HFFc6 (cell line): ENCODE data around the gene ZNF296. TPM values are rescaled to one million over a fixed set of nuclear protein-coding genes. Genes with fewer than 3 reads are reported as not detected.

Experiments
- DNase-seq: peaks from one replicate; pipeline ENCODE4 v3.0.0-alpha.2; 2018
- H3K27ac Mint-ChIP-seq: 2 replicates; pipeline ENCODE4 v1.8.0; 2020; ENCODE audit warnings: mild to moderate bottlenecking, mixed read lengths
- H3K27me3 Mint-ChIP-seq: 2 replicates; pipeline ENCODE4 v1.8.0; 2021; ENCODE audit warnings: mild to moderate bottlenecking, moderate library complexity, mixed read lengths; ENCODE audit not compliant: insufficient read depth
- H3K36me3 Mint-ChIP-seq: 2 replicates; pipeline ENCODE4 v1.8.0; 2021; ENCODE audit warnings: low read depth, mixed read lengths
- H3K4me1 Mint-ChIP-seq: 2 replicates; pipeline ENCODE4 v1.8.0; 2020; ENCODE audit warnings: low read depth, mixed read lengths
- H3K4me3 Mint-ChIP-seq: 2 replicates; pipeline ENCODE4 v1.8.0; 2020; ENCODE audit warnings: mild to moderate bottlenecking, moderate library complexity, mixed read lengths
- H3K9me3 Mint-ChIP-seq: 2 replicates; pipeline ENCODE4 v1.8.0; 2020; ENCODE audit warnings: mild to moderate bottlenecking, mixed read lengths
- CTCF ChIP-seq: fragments of 200-600 bp; sonication (generic); IDR thresholded peaks from 2 replicates; pipeline ENCODE4 v1.5.0; 2021; ENCODE audit warnings: antibody characterized with exemption, mild to moderate bottlenecking
- total RNA-seq, 6 experiments: library from RNA; stranded (reverse); fragmentation: NEBNext Ultra II Directional; extraction: Animal tissue kit (Norgen Biotek cat#: 25700); gene quantifications; 2 replicates in 1 of 6; 3 replicates in 5 of 6; pipeline ENCODE4 v1.2.3, GENCODE V29; 2021

The ZNF296 gene
- total RNA-seq, 6 experiments from 2014 or later, result 0.57 to 0.87 (median 0.65) TPM

GRCh38 chr19:45079063-45079910 is 3.0 kb upstream of the ZNF296 start, which contains the start of gene GEMIN7:
Gene GEMIN7 (plus strand): TSS chr19:45079260. CDS start chr19:45090115, 10,855 bp downstream.
- DNase-seq, result peak; percentile 58
- Mint-ChIP-seq H3K4me1 (peaks cover 28% of the 10 kb centered on the region), H3K27me3 (peaks cover 2% of the 10 kb centered on the region; the same call in 1 of the 2 replicates), H3K9me3 (no peaks in the 10 kb centered on the region), H3K4me3 (peak within 1 kb of the TSS; percentile 99), H3K36me3 (peaks cover 16% of the 10 kb centered on the region), H3K27ac (peak within 1 kb of the TSS; percentile 88)
- TF ChIP-seq CTCF, result peak; percentile 44

- TF ChIP-seq CTCF, result no peak
- Mint-ChIP-seq H3K27me3 (peaks cover 2% of the 10 kb centered on the region; the same call in 1 of the 2 replicates), H3K36me3 (peaks cover 16% of the 10 kb centered on the region), H3K9me3 (no peaks in the 10 kb centered on the region), H3K4me3 (peak overlapping the region; percentile 99), H3K27ac (no peak overlapping the region), H3K4me1 (peaks cover 28% of the 10 kb centered on the region)
- no peak for DNase-seq
These were observed 2.2 kb upstream of the ZNF296 start for GRCh38 chr19:45078390-45079062.

- no peak for DNase-seq
- H3K4me3 Mint-ChIP-seq, result peak overlapping the region; percentile 50
- no peaks in the 10 kb centered on the region for H3K9me3 Mint-ChIP-seq
- TF ChIP-seq CTCF, result no peak
- peaks cover 27% of the 10 kb centered on the region for H3K4me1 Mint-ChIP-seq
- peaks cover 16% of the 10 kb centered on the region for H3K36me3 Mint-ChIP-seq
- H3K27ac Mint-ChIP-seq, result peak overlapping the region; percentile 24; the same call in 1 of the 2 replicates
- peaks cover 4% of the 10 kb centered on the region for H3K27me3 Mint-ChIP-seq
These were observed 813 bp upstream of the ZNF296 start for GRCh38 chr19:45076851-45077730.

- DNase-seq, result peak; percentile 34
- Mint-ChIP-seq H3K27ac (no peak overlapping the region), H3K27me3 (peaks cover 5% of the 10 kb centered on the region), H3K36me3 (peaks cover 4% of the 10 kb centered on the region), H3K9me3 (no peaks in the 10 kb centered on the region), H3K4me1 (peaks cover 16% of the 10 kb centered on the region; the same call in 1 of the 2 replicates), H3K4me3 (peak overlapping the region; percentile 79)
- no peak for TF ChIP-seq CTCF
These were observed 813 bp downstream of the ZNF296 start for GRCh38 chr19:45075301-45076028.
